Common myeloid progenitor, CD34-positive (primary cell): ENCODE results near the gene CBFA2T3.

ENCODE experiments used
- CTCF ChIA-PET: fragments of 350-600 bp; sonication (Branson Sonifier 250); formaldehyde crosslinking; loops from one replicate; lab custom pipeline; 2021; ENCODE audit warnings: antibody characterized with exemption; lab: Charles Lee
- POLR2A ChIA-PET: fragments of 350-600 bp; sonication (Branson Sonifier 250); formaldehyde crosslinking; loops from one replicate; lab custom pipeline; 2021; ENCODE audit warnings: antibody characterized with exemption; lab: Charles Lee
- DNase-seq, 3 donors: peaks; one replicate each; pipeline versions ENCODE4 v3.0.0 to v3.0.0-alpha.2; 2013
- H3K27ac ChIP-seq, 2 experiments: 1 replicate in 1 of 2; 2 replicates in 1 of 2; pipeline ENCODE4 v1.7.0; 2013; ENCODE audit warnings: inconsistent platforms in 2 of 2, low read length in 2 of 2, mild to moderate bottlenecking in 2 of 2, low read depth in 1 of 2, moderate library complexity in 1 of 2; ENCODE audit not compliant: severe bottlenecking in 2 of 2, insufficient read depth in 1 of 2, poor library complexity in 1 of 2
- H3K27me3 ChIP-seq, 5 experiments: replicated peaks in 2 of 5; 1 replicate in 3 of 5; 2 replicates in 2 of 5; pipeline versions ENCODE4 v1.6.1 to v1.7.0; 2013; ENCODE audit warnings: low read length in 4 of 5, mild to moderate bottlenecking in 2 of 5, moderate library complexity in 2 of 5, inconsistent platforms in 1 of 5; ENCODE audit not compliant: insufficient read depth in 5 of 5, control insufficient read depth in 4 of 5
- H3K36me3 ChIP-seq, 4 experiments: 1 replicate in 2 of 4; 2 replicates in 2 of 4; pipeline versions ENCODE4 v1.6.1 to v1.7.0; 2013; ENCODE audit warnings: low read length in 3 of 4, control low read depth in 1 of 4, mild to moderate bottlenecking in 1 of 4; ENCODE audit not compliant: control insufficient read depth in 4 of 4, insufficient read depth in 4 of 4
- H3K4me1 ChIP-seq, 4 experiments: 1 replicate in 3 of 4; 2 replicates in 1 of 4; pipeline versions ENCODE4 v1.6.1 to v1.7.1; 2013; ENCODE audit warnings: low read length in 3 of 4, mild to moderate bottlenecking in 3 of 4, control low read depth in 1 of 4, inconsistent platforms in 1 of 4, moderate library complexity in 1 of 4; ENCODE audit not compliant: control insufficient read depth in 4 of 4, insufficient read depth in 4 of 4; ENCODE audit errors: control extremely low read depth in 1 of 4
- H3K4me3 ChIP-seq, 7 experiments: 1 replicate in 4 of 7; 2 replicates in 3 of 7; pipeline versions ENCODE4 v1.5.1 to v1.7.0; 2013; ENCODE audit warnings: mild to moderate bottlenecking in 7 of 7, low read length in 6 of 7, moderate library complexity in 6 of 7, inconsistent platforms in 2 of 7, low read depth in 2 of 7, control low read depth in 1 of 7; ENCODE audit not compliant: insufficient read depth in 4 of 7, control insufficient read depth in 1 of 7; ENCODE audit errors: extremely low read depth in 1 of 7
- H3K9me3 ChIP-seq, 5 experiments: 1 replicate in 4 of 5; 2 replicates in 1 of 5; pipeline versions ENCODE4 v1.6.1 to v1.7.1; 2013; ENCODE audit warnings: low read length in 4 of 5, mild to moderate bottlenecking in 2 of 5, inconsistent platforms in 1 of 5, low read depth in 1 of 5, moderate library complexity in 1 of 5; ENCODE audit not compliant: control insufficient read depth in 4 of 5, insufficient read depth in 2 of 5; ENCODE audit errors: control extremely low read depth in 1 of 5
- WGBS: methylation state at CpG from one replicate; pipeline ENCODE4 v1.1.5; 2013; ENCODE audit not compliant: insufficient coverage; 5-methylcytosine and 5-hydroxymethylcytosine counted together

Gene CBFA2T3

GRCh38 chr16:88974080-88974915 lies 2.7 kb downstream of the CBFA2T3 start:
- POLR2A ChIA-PET = no interaction called here
- CTCF ChIA-PET = interaction anchor here (3.0 kb wide), 1 partner anchor 17 kb away, joined by 12 read pairs; no protein-coding TSS in a partner anchor
- peaks cover 5 to 96% (median 95%) of the 10 kb centered on the region in 4 experiments for H3K4me1 ChIP-seq
- H3K27ac ChIP-seq = peak overlapping the region; percentile 46 to 87
- peaks cover 0 to 38% (median 23%) of the 10 kb centered on the region in 4 experiments for H3K36me3 ChIP-seq
- no peaks in the 10 kb centered on the region for H3K9me3 ChIP-seq
- H3K4me3 ChIP-seq = peak overlapping the region; percentile 76 to 96 (median 92)
- DNase-seq = peak in 1 of 3 donors; percentile 52
- no peaks in the 10 kb centered on the region for H3K27me3 ChIP-seq
- 18% methylated on average over 7 of the region's 27 CpGs for WGBS

GRCh38 chr16:88973415-88974050 lies 3.5 kb downstream of the CBFA2T3 start:
- WGBS = 66% methylated on average over 14 of the region's 19 CpGs
- Histone ChIP-seq H3K4me1 (peaks cover 5 to 97% (median 95%) of the 10 kb centered on the region in 4 experiments), H3K9me3 (no peaks in the 10 kb centered on the region), H3K36me3 (peaks cover 0 to 45% (median 26%) of the 10 kb centered on the region in 4 experiments), H3K27ac (peak overlapping the region in 1 of 2 experiments; percentile 87), H3K4me3 (peak overlapping the region; percentile 37 to 96 (median 92)), H3K27me3 (no peaks in the 10 kb centered on the region)
- ChIA-PET CTCF (interaction anchor here (1.2 to 3.0 kb wide), 4 partner anchors 16 to 145 kb away, joined by 3 to 12 read pairs (median 5); no protein-coding TSS in a partner anchor), POLR2A (no interaction called here)
- no peak for DNase-seq

GRCh38 chr16:88973007-88973410 lies 4.0 kb downstream of the CBFA2T3 start:
- Histone ChIP-seq H3K27me3 (no peaks in the 10 kb centered on the region), H3K9me3 (no peaks in the 10 kb centered on the region), H3K4me3 (peak overlapping the region in 6 of 7 experiments; percentile 33 to 96 (median 92)), H3K4me1 (peaks cover 4 to 97% (median 95%) of the 10 kb centered on the region in 4 experiments), H3K36me3 (peaks cover 0 to 49% (median 28%) of the 10 kb centered on the region in 4 experiments), H3K27ac (peak overlapping the region in 1 of 2 experiments; percentile 87)
- 17% methylated on average over 7 of the region's 15 CpGs for WGBS
- peak in 2 of 3 donors; percentile 51 to 64 for DNase-seq
- ChIA-PET POLR2A (interaction anchor here (0.8 kb wide), 1 partner anchor 9 kb away, joined by 3 read pairs; no protein-coding TSS in a partner anchor), CTCF (interaction anchor here (1.2 to 3.0 kb wide), 4 partner anchors 16 to 145 kb away, joined by 3 to 12 read pairs (median 5); no protein-coding TSS in a partner anchor)

GRCh38 chr16:88972349-88972748 lies 4.7 kb downstream of the CBFA2T3 start:
- no peak for DNase-seq
- CTCF ChIA-PET = interaction anchor here (1.0 to 3.0 kb wide), 6 partner anchors 15 to 146 kb away, joined by 3 to 12 read pairs (median 4); no protein-coding TSS in a partner anchor
- no peaks in the 10 kb centered on the region for H3K27me3 ChIP-seq
- H3K27ac ChIP-seq = peak overlapping the region in 1 of 2 experiments; percentile 16
- peak overlapping the region in 5 of 7 experiments; percentile 33 to 96 (median 92) for H3K4me3 ChIP-seq
- POLR2A ChIA-PET = interaction anchor here (0.8 kb wide), 1 partner anchor 9 kb away, joined by 3 read pairs; no protein-coding TSS in a partner anchor
- WGBS = 71% methylated on average over 6 of the region's 6 CpGs
- peaks cover 3 to 97% (median 95%) of the 10 kb centered on the region in 4 experiments for H3K4me1 ChIP-seq
- no peaks in the 10 kb centered on the region for H3K9me3 ChIP-seq
- peaks cover 0 to 54% (median 28%) of the 10 kb centered on the region in 4 experiments for H3K36me3 ChIP-seq

GRCh38 chr16:88971371-88972097 lies 5.5 kb downstream of the CBFA2T3 start:
- CTCF ChIA-PET = interaction anchor here (1.0 to 3.0 kb wide), 4 partner anchors 14 to 147 kb away, joined by 3 to 12 read pairs (median 3); no protein-coding TSS in a partner anchor
- POLR2A ChIA-PET = no interaction called here
- 79% methylated on average over 28 of the region's 29 CpGs for WGBS
- DNase-seq = no peak
- Histone ChIP-seq H3K27ac (peak overlapping the region in 1 of 2 experiments; percentile 16), H3K9me3 (no peaks in the 10 kb centered on the region), H3K4me3 (no peak overlapping the region), H3K4me1 (peaks cover 3 to 98% (median 93%) of the 10 kb centered on the region in 4 experiments), H3K27me3 (no peaks in the 10 kb centered on the region), H3K36me3 (peaks cover 0 to 58% (median 28%) of the 10 kb centered on the region in 4 experiments)

GRCh38 chr16:88970539-88971065 lies 6.4 kb downstream of the CBFA2T3 start:
- H3K4me3 ChIP-seq = peak overlapping the region in 1 of 7 experiments; percentile 19
- DNase-seq = no peak
- peaks cover 3 to 99% (median 93%) of the 10 kb centered on the region in 4 experiments for H3K4me1 ChIP-seq
- H3K27ac ChIP-seq = no peak overlapping the region
- peaks cover 0 to 63% (median 28%) of the 10 kb centered on the region in 4 experiments for H3K36me3 ChIP-seq
- no peaks in the 10 kb centered on the region for H3K27me3 ChIP-seq
- ChIA-PET CTCF (no interaction called here), POLR2A (no interaction called here)
- WGBS = 87% methylated on average over 18 of the region's 31 CpGs
- H3K9me3 ChIP-seq = no peaks in the 10 kb centered on the region
